Inferior parietal cortex (tissue), 1 donor: ENCODE results near the gene GSTCD.
"Not testable (repeated sequence)": the region's sequence is repeated elsewhere in the genome, so short reads cannot be mapped to it uniquely, and the experiment has no call there.

Source experiments
- DNase-seq: peaks from one replicate; pipeline ENCODE4 v3.0.0-alpha.2; 2016; ENCODE audit errors: extremely low spot score

Gene GSTCD

GRCh38 chr4:105715692-105716278, 7.2 kb downstream of the GSTCD start:
- DNase-seq: peak; percentile 69

- DNase-seq: no peak
Observed at GRCh38 chr4:105719204-105719603, 10.6 kb downstream of the GSTCD start.

DNA sequence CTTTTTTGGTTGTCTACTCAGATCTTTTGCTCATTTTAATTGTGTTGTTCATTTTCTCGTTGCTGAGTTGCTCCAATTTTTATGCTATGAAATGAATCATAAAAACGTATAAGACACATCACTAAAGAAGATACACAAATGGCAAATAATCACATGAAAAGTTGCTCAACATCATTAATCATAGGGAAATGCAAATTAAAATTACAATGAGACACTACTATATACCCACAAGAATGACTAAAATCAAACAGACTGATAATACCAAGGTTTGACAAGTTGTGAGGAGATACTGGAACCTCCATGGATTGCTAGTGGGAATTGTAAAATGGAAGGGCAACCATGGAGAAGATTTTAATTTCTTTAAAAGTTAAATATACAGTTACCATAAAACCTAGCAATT, 17.0 kb downstream of the GSTCD start:
- no peak for DNase-seq

DNA sequence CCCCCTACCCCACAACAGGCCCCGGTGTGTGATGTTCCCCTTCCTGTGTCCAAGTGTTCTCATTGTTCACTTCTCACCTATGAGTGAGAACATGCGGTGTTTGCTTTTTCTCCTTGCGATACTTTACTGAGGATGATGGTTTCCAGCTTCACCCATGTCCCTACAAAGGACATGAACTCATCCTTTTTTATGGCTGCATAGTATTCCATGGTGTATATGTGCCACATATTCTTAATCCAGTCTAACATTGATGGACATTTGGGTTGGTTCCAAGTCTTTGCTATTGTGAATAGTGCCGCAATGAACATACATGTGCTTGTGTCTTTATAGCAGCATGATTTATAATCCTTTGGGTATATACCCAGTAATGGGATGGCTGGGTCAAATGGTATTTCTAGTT, 21.3 kb downstream of the GSTCD start:
- DNase-seq: not testable (repeated sequence)

DNA sequence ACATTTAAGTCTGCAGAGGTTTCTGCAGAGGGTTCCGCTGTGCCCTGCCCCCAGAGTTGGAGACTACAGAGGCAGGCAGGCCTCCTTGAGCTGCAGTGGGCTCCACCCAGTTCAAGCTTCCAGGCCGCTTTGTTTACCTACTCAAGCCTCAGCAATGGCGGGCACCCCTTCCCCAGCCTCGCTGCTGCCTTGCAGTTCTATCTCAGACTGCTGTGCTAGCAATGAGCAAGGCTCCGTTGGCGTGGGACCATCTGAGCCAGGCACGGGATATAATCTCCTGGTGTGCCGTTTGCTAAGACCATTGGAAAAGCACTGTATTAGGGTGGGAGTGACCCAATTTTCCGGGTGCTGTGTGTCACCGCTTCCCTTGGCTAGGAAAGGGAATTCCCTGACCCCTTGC, 26.6 kb downstream of the GSTCD start:
- DNase-seq: not testable (repeated sequence)

GRCh38 chr4:105741548-105741947, 33.0 kb downstream of the GSTCD start:
- DNase-seq: no peak

GRCh38 chr4:105748222-105748621, 39.6 kb downstream of the GSTCD start:
- no peak for DNase-seq

- no peak for DNase-seq
Observed at GRCh38 chr4:105751718-105752299, 43.2 kb downstream of the GSTCD start.

GRCh38 chr4:105753361-105753760, 44.8 kb downstream of the GSTCD start:
- DNase-seq: no peak

- no peak for DNase-seq
Observed at GRCh38 chr4:105755375-105755774, 46.8 kb downstream of the GSTCD start.

- DNase-seq: no peak
Observed at GRCh38 chr4:105758958-105759357, 50.4 kb downstream of the GSTCD start.

- no peak for DNase-seq
Observed at GRCh38 chr4:105765690-105766407, 57.3 kb downstream of the GSTCD start.

GRCh38 chr4:105767579-105767978, 59.0 kb downstream of the GSTCD start:
- no peak for DNase-seq

- not testable (repeated sequence) for DNase-seq
Observed at GRCh38 chr4:105770524-105770923, 61.9 kb downstream of the GSTCD start.

DNA sequence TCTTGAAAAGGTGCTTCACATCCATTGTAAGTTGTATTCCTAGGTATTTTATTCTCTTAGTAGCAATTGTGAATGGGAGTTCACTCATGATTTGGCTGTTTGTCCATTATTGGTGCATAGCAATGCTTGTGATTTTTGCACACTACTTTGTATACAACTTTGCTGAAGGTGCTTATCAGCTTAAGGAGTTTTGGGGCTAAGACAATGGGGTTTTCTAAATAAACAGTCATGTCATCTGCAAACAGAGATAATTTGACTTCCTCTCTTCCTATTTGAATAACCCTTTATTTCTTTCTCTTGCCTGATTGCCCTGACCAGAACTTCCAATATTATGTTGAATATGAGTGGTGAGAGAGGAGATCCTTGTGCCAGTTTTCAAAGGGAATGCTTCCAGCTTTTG, 63.5 kb downstream of the GSTCD start:
- DNase-seq: not testable (repeated sequence)

DNA sequence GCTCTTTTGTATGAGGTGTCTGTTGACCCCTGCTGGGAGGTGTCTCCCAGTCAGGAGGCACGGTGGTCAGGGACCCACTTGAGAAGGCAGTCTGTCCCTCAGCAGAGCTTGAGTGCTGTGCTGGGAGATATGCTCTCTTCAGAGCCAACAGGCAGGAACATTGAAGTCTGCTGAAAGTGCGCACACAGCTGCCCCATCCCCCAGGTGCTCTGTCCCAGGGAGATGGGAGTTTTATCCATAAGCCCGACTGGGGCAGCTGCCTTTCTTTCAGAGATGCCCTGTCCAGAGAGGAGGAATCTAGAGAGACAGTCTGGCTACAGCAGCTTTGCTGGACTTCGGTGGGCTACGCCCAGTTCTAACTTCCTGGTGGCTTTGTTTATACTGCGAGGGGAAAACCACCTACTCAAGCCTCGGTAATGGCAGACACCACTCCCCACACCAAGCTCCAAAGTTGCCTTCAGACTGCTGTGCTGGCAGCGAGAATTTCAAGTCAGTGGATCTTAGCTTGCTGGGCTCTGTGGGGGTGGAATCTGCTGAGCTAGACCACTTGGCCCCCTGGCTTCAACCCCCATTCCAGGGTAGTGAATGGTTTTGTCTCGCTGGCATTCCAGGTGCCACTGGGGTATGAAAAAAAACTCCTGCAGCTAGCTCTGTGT, 67.3 kb downstream of the GSTCD start:
- DNase-seq: not testable (repeated sequence)

DNA sequence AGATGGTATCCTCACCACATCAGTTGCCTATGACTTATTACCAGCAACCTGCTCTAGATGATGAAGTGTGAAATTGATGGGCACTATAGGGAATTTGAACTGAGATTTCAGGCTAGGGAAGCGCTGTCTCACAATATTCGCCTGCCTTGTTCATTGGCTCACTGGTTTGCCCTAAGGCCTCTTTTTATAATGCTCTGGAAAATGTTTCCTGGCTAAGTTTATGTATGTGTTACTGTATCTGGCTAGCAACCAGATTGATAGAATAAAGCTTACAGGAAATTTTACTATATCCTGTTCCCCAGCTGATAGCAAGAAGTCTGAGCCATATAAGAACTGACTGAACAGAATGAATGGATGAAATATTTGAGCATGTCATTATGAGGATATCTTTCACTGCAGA, 71.6 kb downstream of the GSTCD start:
- DNase-seq: no peak

DNA sequence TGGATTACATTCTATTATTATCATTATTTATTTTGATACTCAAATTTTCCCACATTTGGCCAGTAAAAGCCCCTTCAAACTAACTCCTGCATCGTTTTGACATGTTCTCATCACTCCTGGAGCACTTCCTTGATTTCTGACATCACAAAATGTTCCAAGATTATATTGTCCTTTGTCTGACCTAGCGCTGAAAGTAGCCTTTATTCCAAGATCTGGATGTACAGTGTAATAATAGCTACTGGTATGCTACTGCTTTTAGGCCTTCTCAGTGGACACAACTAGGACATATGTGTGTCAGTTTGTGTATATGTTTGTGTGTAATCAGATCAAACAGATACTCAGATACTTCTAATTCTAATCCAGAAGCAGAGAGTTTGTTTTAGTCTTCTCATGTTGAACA, 76.2 kb downstream of the GSTCD start:
- no peak for DNase-seq

GRCh38 chr4:105785792-105786191, 77.2 kb downstream of the GSTCD start:
- no peak for DNase-seq

DNA sequence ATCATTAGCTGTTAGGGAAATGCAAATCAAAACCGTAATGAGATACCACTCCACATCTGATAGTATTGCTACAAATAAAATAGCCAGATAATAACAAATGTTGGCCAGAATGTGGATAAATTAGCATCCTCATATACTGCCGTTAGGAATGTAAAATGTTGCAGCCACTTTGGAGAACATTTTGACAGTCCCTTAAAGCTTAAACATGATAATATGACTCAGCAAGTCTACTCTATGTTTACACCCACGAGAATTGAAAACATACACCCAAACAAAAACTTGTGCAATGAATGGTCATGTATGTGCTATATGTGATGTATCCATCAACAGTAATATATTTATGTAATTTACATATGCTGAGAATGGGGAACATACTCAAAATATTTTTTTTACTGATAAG, 78.2 kb downstream of the GSTCD start:
- DNase-seq: no peak

DNA sequence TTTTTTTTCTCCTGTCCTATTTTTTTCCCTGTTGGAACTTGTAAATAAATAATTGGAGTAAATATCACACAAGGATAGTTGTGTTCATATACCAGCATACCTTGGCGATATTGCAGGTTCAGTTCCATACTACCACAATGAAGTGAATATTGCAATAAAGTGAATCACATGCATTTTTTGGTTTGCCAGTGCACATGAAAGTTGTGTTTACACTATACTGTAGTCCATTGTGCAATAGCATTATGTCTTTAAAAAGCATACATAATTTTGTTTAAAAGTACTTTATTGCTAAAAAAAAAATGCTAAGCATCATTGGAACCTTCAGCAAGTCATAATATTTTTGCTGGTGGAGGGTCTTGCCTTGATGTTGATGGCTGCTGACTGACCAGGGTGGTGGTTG, 88.6 kb downstream of the GSTCD start:
- DNase-seq: no peak

- DNase-seq: no peak
Observed at GRCh38 chr4:105805501-105806120, 97.0 kb downstream of the GSTCD start.
